Gastrocnemius medialis (tissue), 4 donors: ENCODE measurements around the gene SHISAL2A. TPM values are rescaled to one million over a fixed set of nuclear protein-coding genes. Genes with fewer than 3 reads are reported as not detected.

Source experiments
- ATAC-seq, 2 donors: fragments of 150-250 bp; one replicate each; pipeline ENCODE4 v1.9.1; 2016
- DNase-seq, 2 donors: peaks; one replicate each; pipeline ENCODE4 v3.0.0-alpha.2; 2019
- H3K27ac ChIP-seq, 4 donors: fragments of 200-600 bp; sonication (generic); 1 replicate in 1 of 4; 2 replicates in 3 of 4; pipeline ENCODE4 v1.5.1; 2016 to 2018; ENCODE audit warnings: mild to moderate bottlenecking in 2 of 4, moderate library complexity in 1 of 4
- H3K27me3 ChIP-seq, 3 donors: fragments of 200-600 bp; sonication (generic) in 2 of 3; 1 replicate in 1 of 3; 2 replicates in 2 of 3; pipeline versions ENCODE4 v1.5.1 to v1.6.0; 2016 to 2019; ENCODE audit warnings: mild to moderate bottlenecking in 1 of 3, moderate library complexity in 1 of 3
- H3K36me3 ChIP-seq, 2 donors: fragments of 200-600 bp; sonication (generic) in 1 of 2; one replicate each; pipeline ENCODE4 v1.5.1; 2017 to 2018
- H3K4me1 ChIP-seq, 2 donors: fragments of 200-600 bp; sonication (generic) in 1 of 2; one replicate each; pipeline ENCODE4 v1.5.1; 2016 to 2017; ENCODE audit warnings: mild to moderate bottlenecking in 2 of 2
- H3K4me3 ChIP-seq, 4 donors: fragments of 200-600 bp; sonication (generic) in 3 of 4; 1 replicate in 1 of 4; 2 replicates in 3 of 4; pipeline ENCODE4 v1.5.1; 2016 to 2019; ENCODE audit warnings: mild to moderate bottlenecking in 2 of 4
- H3K9me3 ChIP-seq, 3 donors: fragments of 200-600 bp; sonication (generic) in 2 of 3; 1 replicate in 1 of 3; 2 replicates in 2 of 3; pipeline ENCODE4 v1.5.1; 2016 to 2019
- CTCF ChIP-seq, 5 experiments: fragments of 450-650 bp in 3 of 5; fragments of 200-600 bp in 2 of 5; sonication (generic) in 2 of 5; IDR thresholded peaks in 4 of 5; conservative IDR thresholded peaks in 1 of 5; 1 replicate in 4 of 5; 2 replicates in 1 of 5; pipeline ENCODE4 v1.5.1; 2016 to 2019; ENCODE audit warnings: antibody characterized with exemption in 5 of 5, mild to moderate bottlenecking in 3 of 5, moderate library complexity in 3 of 5
- POLR2A ChIP-seq, 2 donors: fragments of 450-650 bp; IDR thresholded peaks; one replicate each; pipeline ENCODE4 v1.6.1; 2017; ENCODE audit warnings: antibody characterized with exemption in 2 of 2, mild to moderate bottlenecking in 2 of 2, moderate library complexity in 2 of 2
- in situ Hi-C, 4 donors: fragments of 200-750 bp; cut with MboI; loops; one replicate each; pipeline versions ENCODE4 v1.15.0 to v1.8.0; 2017; ENCODE audit warnings: low sequenced_read_pairs in 4 of 4
- intact Hi-C: fragments of 100-400 bp; cut with DNase I; formaldehyde crosslinking; loops from one replicate; pipeline ENCODE4 v1.15.1; 2023; ENCODE audit warnings: low total_unique reads
- total RNA-seq, 4 donors: library from RNA; depleted of rRNA; stranded (reverse); fragments of >200 nt; gene quantifications; one replicate each; pipeline versions ENCODE4 v1.1.0 to v1.2.3, GENCODE V29; 2016

The SHISAL2A gene
- total RNA-seq, 4 donors from 2014 or later, result 0.33 to 0.41 TPM; not detected in 2

DNA sequence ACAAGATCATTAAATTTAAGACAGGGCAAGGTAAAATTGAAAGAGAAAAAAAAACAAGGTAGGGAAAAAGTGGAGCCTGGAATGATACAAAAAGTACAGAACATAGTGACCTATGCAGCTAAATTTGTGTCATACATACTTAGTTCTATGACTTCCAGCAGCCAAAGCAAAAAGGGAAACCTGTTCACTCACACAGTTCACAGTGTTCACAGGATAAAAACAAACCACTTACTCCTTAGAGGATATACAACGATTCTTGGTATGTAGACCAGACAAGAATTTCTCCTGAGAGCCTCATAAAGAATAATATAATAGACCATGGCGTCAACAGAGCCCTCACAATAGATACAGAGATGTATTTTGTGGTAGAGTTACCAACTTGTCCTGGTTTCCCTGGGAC, 37.6 kb downstream of the SHISAL2A start:
- no peak for TF ChIP-seq CTCF (IDR thresholded peaks at IDR 0.05 in 4 of 5, conservative IDR thresholded peaks at IDR 0.05 in 1 of 5)
- TF ChIP-seq POLR2A (IDR thresholded peaks at IDR 0.05), result no peak
- Histone ChIP-seq H3K4me1 (peaks cover 16 to 52% of the 10 kb centered on the region in 2 donors), H3K27me3 (no peaks in the 10 kb centered on the region), H3K36me3 (no peaks in the 10 kb centered on the region), H3K27ac (peak overlapping the region; percentile 5 to 90 (median 58)), H3K9me3 (no peaks in the 10 kb centered on the region), H3K4me3 (no peak overlapping the region)
- in situ Hi-C loops (loop anchor here in 1 of 4 donors (25.0 kb wide), 1 partner anchor 533 kb away; the partner anchor contains the start of gene ZFYVE9), intact Hi-C loops (no loop called here)
- ATAC-seq (peak in 1 of 2 donors; percentile 50), DNase-seq (no peak)

- TF ChIP-seq CTCF (IDR thresholded peaks at IDR 0.05 in 4 of 5, conservative IDR thresholded peaks at IDR 0.05 in 1 of 5), result no peak
- no peak for TF ChIP-seq POLR2A (IDR thresholded peaks at IDR 0.05)
Observed at GRCh38 chr1:52672946-52673345, 40.0 kb downstream of the SHISAL2A start.

DNA sequence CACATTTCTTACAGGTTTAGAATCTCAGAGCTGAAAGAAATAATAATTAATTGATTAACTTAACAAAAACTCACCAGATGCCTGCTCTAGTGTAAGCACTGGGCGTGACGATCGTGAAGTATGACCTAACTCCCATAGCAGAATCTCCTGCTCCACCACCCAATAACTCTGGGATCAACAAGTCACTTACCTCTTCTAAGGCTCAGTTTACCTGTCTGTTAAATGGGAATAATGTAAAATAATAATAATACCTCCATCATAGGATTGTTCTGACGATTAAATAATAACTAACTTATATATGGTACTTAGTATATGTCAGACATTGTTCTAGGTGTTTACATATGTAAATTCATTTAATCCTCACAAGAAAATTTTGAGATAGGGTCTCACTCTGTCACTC, 40.5 kb downstream of the SHISAL2A start:
- TF ChIP-seq POLR2A (IDR thresholded peaks at IDR 0.05) (no peak), CTCF (IDR thresholded peaks at IDR 0.05 in 4 of 5, conservative IDR thresholded peaks at IDR 0.05 in 1 of 5) (no peak)
- intact Hi-C loops, result no loop called here

More at GRCh38 chr1:52672946-52673345, 40.0 kb downstream of the SHISAL2A start:
- in situ Hi-C loops, result loop anchor here in 1 of 4 donors (25.0 kb wide), 1 partner anchor 536 kb away; the partner anchor contains the start of gene ZFYVE9
- peak in 1 of 2 donors; percentile 41 for DNase-seq
- Histone ChIP-seq H3K27ac (peak overlapping the region; percentile 19 to 90 (median 88)), H3K4me1 (peaks cover 24 to 68% of the 10 kb centered on the region in 2 donors), H3K36me3 (no peaks in the 10 kb centered on the region), H3K9me3 (no peaks in the 10 kb centered on the region), H3K4me3 (no peak overlapping the region), H3K27me3 (no peaks in the 10 kb centered on the region)
- peak in 1 of 2 donors; percentile 8 for ATAC-seq
- intact Hi-C loops, result no loop called here

GRCh38 chr1:52674497-52675384, 41.8 kb downstream of the SHISAL2A start:
- intact Hi-C loops, result loop anchor here (1.0 kb wide), 1 partner anchor 70 kb away; no protein-coding TSS in a partner anchor
- in situ Hi-C loops, result loop anchor here (25.0 kb wide), 3 partner anchors 237 to 537 kb away; partner anchors contain the start of genes ORC1 (in 3 of the 4), PRPF38A (in 3 of the 4) and ZFYVE9 (in 3 of the 4)
- no peaks in the 10 kb centered on the region for H3K9me3 ChIP-seq
- no peak for TF ChIP-seq POLR2A (IDR thresholded peaks at IDR 0.05)
- no peak for TF ChIP-seq CTCF (IDR thresholded peaks at IDR 0.05 in 4 of 5, conservative IDR thresholded peaks at IDR 0.05 in 1 of 5)
- no peak overlapping the region for H3K4me3 ChIP-seq
- H3K27me3 ChIP-seq, result no peaks in the 10 kb centered on the region
- no peaks in the 10 kb centered on the region for H3K36me3 ChIP-seq
- ATAC-seq (no peak), DNase-seq (no peak)
- H3K27ac ChIP-seq, result peak overlapping the region; percentile 87 to 91 (median 90)
- peaks cover 35 to 68% of the 10 kb centered on the region in 2 donors for H3K4me1 ChIP-seq

More for the DNA sequence above, 40.5 kb downstream of the SHISAL2A start:
- DNase-seq, result no peak
- no peak for ATAC-seq
- in situ Hi-C loops, result loop anchor here in 1 of 4 donors (25.0 kb wide), 1 partner anchor 536 kb away; the partner anchor contains the start of gene ZFYVE9
- H3K27me3 ChIP-seq, result no peaks in the 10 kb centered on the region
- H3K4me1 ChIP-seq, result peaks cover 30 to 64% of the 10 kb centered on the region in 2 donors
- no peak overlapping the region for H3K4me3 ChIP-seq
- no peaks in the 10 kb centered on the region for H3K9me3 ChIP-seq
- H3K36me3 ChIP-seq, result no peaks in the 10 kb centered on the region
- peak overlapping the region; percentile 19 to 90 (median 88) for H3K27ac ChIP-seq
